ENCODE results near the gene DUSP9. TPM values are rescaled to one million over a fixed set of nuclear protein-coding genes. Genes with fewer than 3 reads are reported as not detected.

Gene DUSP9
- total RNA-seq, 2 donors from 2014 or later, result 3.5 TPM; not detected in 1

DNA sequence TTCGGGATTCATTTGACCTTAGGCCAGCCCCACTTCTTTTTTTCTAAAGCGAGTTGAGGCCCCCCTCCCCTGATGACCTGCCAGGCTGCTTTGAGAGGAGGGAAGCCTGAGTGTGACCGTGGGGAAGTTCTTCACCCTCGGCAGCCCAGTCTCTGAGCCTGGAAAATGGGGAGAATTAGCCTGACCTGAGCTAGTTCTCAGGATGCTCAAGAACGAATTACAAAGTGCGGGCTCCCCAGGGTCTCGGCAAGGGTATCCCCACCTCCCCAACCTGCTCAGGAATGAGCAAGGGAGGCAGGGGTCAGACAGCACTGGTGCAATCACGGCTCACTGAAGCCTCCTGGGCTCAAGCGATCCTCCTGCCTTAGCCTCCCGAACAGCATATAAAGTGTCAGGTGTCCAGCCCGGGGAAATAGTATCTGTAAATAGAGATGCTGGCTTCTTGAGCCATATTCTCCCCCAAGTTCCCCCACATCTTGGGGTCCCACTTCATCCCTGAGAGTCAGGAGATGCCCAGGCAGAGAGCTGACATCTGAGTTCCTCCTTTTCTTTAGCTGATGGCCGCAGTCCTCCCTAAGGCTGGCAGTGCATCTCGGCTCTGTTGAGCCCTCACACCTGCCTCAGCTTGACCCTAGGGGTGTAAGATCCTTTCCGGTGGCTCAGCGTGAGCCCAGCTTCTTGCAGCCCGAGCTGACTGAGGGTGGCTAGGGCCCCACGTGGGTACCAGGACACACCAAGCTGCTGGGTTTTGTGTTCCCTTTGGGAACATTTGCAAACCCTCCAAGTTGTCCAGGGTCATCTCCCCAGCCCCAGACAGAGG, 1.6 kb downstream of the DUSP9 start:
- Histone ChIP-seq H3K4me3 (no peak overlapping the region), H3K36me3 (no peaks in the 10 kb centered on the region), H3K27ac (no peak overlapping the region), H3K27me3 (replicated peaks; ENCODE audit: insufficient read depth) (no peaks in the 10 kb centered on the region), H3K4me1 (replicated peaks) (no peaks in the 10 kb centered on the region), H3K9me3 (no peaks in the 10 kb centered on the region)
- TF ChIP-seq POLR2AphosphoS5 (IDR thresholded peaks at IDR 0.05) (no peak), POLR2A (IDR thresholded peaks at IDR 0.05) (no peak)
- TF ChIP-seq, protein P1, sequence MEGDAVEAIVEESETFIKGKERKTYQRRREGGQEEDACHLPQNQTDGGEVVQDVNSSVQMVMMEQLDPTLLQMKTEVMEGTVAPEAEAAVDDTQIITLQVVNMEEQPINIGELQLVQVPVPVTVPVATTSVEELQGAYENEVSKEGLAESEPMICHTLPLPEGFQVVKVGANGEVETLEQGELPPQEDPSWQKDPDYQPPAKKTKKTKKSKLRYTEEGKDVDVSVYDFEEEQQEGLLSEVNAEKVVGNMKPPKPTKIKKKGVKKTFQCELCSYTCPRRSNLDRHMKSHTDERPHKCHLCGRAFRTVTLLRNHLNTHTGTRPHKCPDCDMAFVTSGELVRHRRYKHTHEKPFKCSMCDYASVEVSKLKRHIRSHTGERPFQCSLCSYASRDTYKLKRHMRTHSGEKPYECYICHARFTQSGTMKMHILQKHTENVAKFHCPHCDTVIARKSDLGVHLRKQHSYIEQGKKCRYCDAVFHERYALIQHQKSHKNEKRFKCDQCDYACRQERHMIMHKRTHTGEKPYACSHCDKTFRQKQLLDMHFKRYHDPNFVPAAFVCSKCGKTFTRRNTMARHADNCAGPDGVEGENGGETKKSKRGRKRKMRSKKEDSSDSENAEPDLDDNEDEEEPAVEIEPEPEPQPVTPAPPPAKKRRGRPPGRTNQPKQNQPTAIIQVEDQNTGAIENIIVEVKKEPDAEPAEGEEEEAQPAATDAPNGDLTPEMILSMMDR (IDR thresholded peaks at IDR 0.05), result no peak
- no peak for DNase-seq (ENCODE audit: low spot score)
- WGBS, result 86% methylated on average over 11 of the region's 17 CpGs
- intact Hi-C loops (cut with DNase I), result no loop called here

DNA sequence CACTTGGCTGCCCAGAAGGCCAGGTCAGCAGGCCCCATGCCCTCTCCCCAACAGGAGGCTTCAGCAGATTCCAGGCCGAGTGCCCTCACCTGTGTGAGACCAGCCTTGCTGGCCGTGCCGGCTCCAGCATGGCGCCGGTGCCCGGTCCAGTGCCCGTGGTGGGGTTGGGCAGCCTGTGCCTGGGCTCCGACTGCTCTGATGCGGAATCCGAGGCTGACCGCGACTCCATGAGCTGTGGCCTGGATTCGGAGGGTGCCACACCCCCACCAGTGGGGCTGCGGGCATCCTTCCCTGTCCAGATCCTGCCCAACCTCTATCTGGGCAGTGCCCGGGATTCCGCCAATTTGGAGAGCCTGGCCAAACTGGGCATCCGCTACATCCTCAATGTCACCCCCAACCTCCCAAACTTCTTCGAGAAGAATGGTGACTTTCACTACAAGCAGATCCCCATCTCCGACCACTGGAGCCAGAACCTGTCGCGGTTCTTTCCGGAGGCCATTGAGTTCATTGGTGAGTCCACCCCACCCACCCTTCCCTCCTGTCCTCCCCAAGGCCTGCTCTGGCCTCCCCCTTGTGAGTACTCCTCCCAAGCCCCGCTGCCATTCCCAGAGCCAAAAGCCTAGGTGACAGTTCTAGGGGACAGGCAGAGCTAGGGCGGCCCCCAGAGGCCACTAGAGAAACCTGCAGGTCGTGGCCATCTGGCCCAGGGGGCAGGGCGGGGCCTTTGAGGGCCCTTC, 2.3 kb downstream of the DUSP9 start:
- DNase-seq (ENCODE audit: low spot score), result no peak
- no peaks in the 10 kb centered on the region for H3K4me1 ChIP-seq (replicated peaks)
- WGBS, result 90% methylated on average over 8 of the region's 26 CpGs
- no peaks in the 10 kb centered on the region for H3K9me3 ChIP-seq
- no peaks in the 10 kb centered on the region for H3K27me3 ChIP-seq (replicated peaks; ENCODE audit: insufficient read depth)
- H3K4me3 ChIP-seq, result no peak overlapping the region
- TF ChIP-seq POLR2A (IDR thresholded peaks at IDR 0.05) (no peak), POLR2AphosphoS5 (IDR thresholded peaks at IDR 0.05) (no peak)
- TF ChIP-seq, protein P1 (IDR thresholded peaks at IDR 0.05), result no peak
- H3K27ac ChIP-seq, result no peak overlapping the region
- intact Hi-C loops (cut with DNase I), result no loop called here
- no peaks in the 10 kb centered on the region for H3K36me3 ChIP-seq

DNA sequence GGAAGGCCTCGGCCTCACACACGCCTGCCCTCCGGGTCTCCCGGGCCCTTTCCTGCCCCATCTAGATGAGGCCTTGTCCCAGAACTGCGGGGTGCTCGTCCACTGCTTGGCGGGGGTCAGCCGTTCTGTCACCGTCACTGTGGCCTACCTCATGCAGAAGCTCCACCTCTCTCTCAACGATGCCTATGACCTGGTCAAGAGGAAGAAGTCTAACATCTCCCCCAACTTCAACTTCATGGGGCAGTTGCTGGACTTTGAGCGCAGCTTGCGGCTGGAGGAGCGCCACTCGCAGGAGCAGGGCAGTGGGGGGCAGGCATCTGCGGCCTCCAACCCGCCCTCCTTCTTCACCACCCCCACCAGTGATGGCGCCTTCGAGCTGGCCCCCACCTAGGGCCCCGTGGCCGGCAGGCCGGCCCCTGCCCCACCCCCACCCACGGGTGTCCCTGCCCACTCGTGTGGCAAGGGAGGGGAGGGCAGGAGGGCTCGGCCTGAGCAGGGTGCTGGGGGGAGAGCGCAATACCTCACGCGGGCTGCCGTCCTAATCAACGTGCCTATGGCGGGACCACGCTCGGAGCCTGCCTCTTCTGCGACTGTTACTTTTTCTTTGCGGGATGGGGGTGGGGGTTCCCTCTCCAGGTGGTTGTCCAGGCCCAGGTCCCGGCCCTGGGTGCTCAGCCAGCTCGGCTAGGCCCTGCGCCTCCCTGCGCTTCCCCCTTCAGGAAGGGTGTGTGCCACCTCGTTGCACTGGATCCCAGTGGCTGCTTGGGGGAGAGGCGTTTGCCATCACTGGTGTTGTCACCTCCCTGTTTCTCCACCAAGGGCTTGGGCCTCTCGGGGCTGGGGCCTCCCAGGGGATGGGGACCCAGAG, 3.1 kb downstream of the DUSP9 start:
- H3K4me3 ChIP-seq, result no peak overlapping the region
- H3K4me1 ChIP-seq (replicated peaks), result no peaks in the 10 kb centered on the region
- H3K27ac ChIP-seq, result no peak overlapping the region
- no peaks in the 10 kb centered on the region for H3K27me3 ChIP-seq (replicated peaks; ENCODE audit: insufficient read depth)
- WGBS, result 81% methylated on average over 8 of the region's 41 CpGs
- DNase-seq (ENCODE audit: low spot score), result no peak
- intact Hi-C loops (cut with DNase I), result no loop called here
- TF ChIP-seq POLR2A (IDR thresholded peaks at IDR 0.05), result no peak
- TF ChIP-seq, protein P1 (IDR thresholded peaks at IDR 0.05), result no peak
- TF ChIP-seq POLR2AphosphoS5 (IDR thresholded peaks at IDR 0.05), result no peak
- no peaks in the 10 kb centered on the region for H3K36me3 ChIP-seq
- no peaks in the 10 kb centered on the region for H3K9me3 ChIP-seq

DNA sequence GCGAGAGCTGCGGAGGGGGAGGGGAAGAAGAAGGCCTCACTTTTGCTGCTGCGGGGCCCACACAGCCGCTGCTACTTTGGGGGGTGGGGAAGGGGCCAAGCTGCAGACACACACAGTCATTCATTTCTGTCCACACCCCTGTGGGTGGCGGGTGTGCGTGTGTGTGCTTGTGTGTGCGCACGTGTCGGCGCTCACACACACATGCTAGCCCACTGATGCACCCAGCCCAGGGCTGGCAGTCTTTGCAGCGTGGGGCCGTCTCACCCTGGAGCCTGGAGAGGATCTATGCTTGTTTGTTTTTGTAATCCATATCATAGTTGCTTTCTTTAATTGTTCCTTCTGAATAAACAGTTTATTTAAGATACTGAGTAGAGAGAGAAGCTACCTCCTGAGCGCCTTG, 4.0 kb downstream of the DUSP9 start:
- no peaks in the 10 kb centered on the region for H3K27me3 ChIP-seq (replicated peaks; ENCODE audit: insufficient read depth)
- 92% methylated on average over 12 of the region's 13 CpGs for WGBS
- no peak overlapping the region for H3K27ac ChIP-seq
- no peak overlapping the region for H3K4me3 ChIP-seq
- H3K36me3 ChIP-seq, result no peaks in the 10 kb centered on the region
- no peak for DNase-seq (ENCODE audit: low spot score)
- no peaks in the 10 kb centered on the region for H3K9me3 ChIP-seq
- H3K4me1 ChIP-seq (replicated peaks), result no peaks in the 10 kb centered on the region
- intact Hi-C loops (cut with DNase I), result no loop called here
- no peak for TF ChIP-seq POLR2A (IDR thresholded peaks at IDR 0.05)

DNA sequence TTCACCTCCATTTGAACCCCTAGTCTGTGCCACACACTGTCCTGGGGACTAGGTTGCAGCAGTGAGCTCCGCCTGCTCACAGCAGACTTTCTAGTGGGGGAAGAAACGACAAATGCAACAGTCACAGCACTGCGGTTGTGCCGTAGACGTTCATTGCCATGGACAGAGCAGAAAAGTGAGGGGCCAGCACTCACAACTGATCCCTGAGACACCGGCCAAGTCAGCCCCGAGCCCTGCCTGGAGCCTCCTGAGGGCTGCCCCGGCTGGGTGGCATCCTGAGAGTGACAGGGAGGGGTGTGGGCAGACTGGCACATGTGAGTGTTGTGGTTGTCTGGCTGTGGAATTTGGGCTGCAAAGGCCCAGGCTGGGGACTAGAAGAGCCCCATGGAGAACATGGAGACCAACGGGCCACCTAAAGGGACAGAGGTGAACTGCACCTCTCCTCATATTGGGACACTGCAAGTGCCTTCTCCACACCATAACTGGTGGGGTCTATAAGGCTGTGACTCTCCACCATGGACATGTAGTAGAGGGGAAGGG, 4.6 kb downstream of the DUSP9 start:
- no peak for DNase-seq (ENCODE audit: low spot score)
- WGBS, result 78% methylated on average over 6 of the region's 9 CpGs
- intact Hi-C loops (cut with DNase I), result no loop called here

More for the DNA sequence above, 4.6 kb downstream of the DUSP9 start:
- H3K9me3 ChIP-seq, result no peaks in the 10 kb centered on the region
- no peaks in the 10 kb centered on the region for H3K27me3 ChIP-seq (replicated peaks; ENCODE audit: insufficient read depth)
- H3K36me3 ChIP-seq, result no peaks in the 10 kb centered on the region
- TF ChIP-seq POLR2A (IDR thresholded peaks at IDR 0.05) (no peak), POLR2AphosphoS5 (IDR thresholded peaks at IDR 0.05) (no peak)
- TF ChIP-seq, protein P1 (IDR thresholded peaks at IDR 0.05), result no peak
- no peaks in the 10 kb centered on the region for H3K4me1 ChIP-seq (replicated peaks)
- no peak overlapping the region for H3K27ac ChIP-seq
- H3K4me3 ChIP-seq, result no peak overlapping the region

Measured in prostate gland (tissue), 2 donors.